GM18505 (cell line): Measurements from ENCODE around the gene CRELD2.

ENCODE experiments used
- ATAC-seq: cut with Tn5 transposase; IDR thresholded peaks from one replicate; pipeline ENCODE4 v1.9.1; 2021; ENCODE audit not compliant: unreplicated experiment
- POLR2A ChIP-seq: IDR thresholded peaks from 4 replicates; pipeline ENCODE4 v1.6.1; 2011; ENCODE audit warnings: borderline replicate concordance; ENCODE audit not compliant: insufficient read depth, insufficient read length; ENCODE audit errors: extremely low read depth

Gene CRELD2

GRCh38 chr22:49961601-49962011 lies 43.2 kb downstream of the CRELD2 start:
- TF ChIP-seq POLR2A: no peak
- no peak for ATAC-seq

- peak; percentile 19 for ATAC-seq
- peak; percentile 51 for TF ChIP-seq POLR2A
Observed at GRCh38 chr22:49962012-49962750, 43.7 kb downstream of the CRELD2 start.

- no peak for ATAC-seq
- no peak for TF ChIP-seq POLR2A
Observed at GRCh38 chr22:49962751-49963646, 44.6 kb downstream of the CRELD2 start.

GRCh38 chr22:49963647-49964026 lies 45.2 kb downstream of the CRELD2 start:
- no peak for TF ChIP-seq POLR2A
- no peak for ATAC-seq

- TF ChIP-seq POLR2A: peak; percentile 10
- ATAC-seq: no peak
Observed at GRCh38 chr22:49964136-49965090, 46.0 kb downstream of the CRELD2 start.

GRCh38 chr22:49965091-49966040 lies 46.9 kb downstream of the CRELD2 start:
- TF ChIP-seq POLR2A: no peak
- no peak for ATAC-seq

GRCh38 chr22:49966041-49966773 lies 47.8 kb downstream of the CRELD2 start:
- no peak for TF ChIP-seq POLR2A
- ATAC-seq: no peak

- no peak for TF ChIP-seq POLR2A
- no peak for ATAC-seq
Observed at GRCh38 chr22:49966774-49967705, 48.6 kb downstream of the CRELD2 start.

- ATAC-seq: no peak
- no peak for TF ChIP-seq POLR2A
Observed at GRCh38 chr22:49967706-49968208, 49.3 kb downstream of the CRELD2 start.

GRCh38 chr22:49968313-49968830 lies 49.9 kb downstream of the CRELD2 start:
- no peak for TF ChIP-seq POLR2A
- ATAC-seq: no peak
